Endodermal cell (in vitro differentiated cells): ENCODE results near the gene SDHA. TPM values are rescaled to one million over a fixed set of nuclear protein-coding genes. Genes with fewer than 3 reads are reported as not detected.
"Not testable (repeated sequence)": the region's sequence is repeated elsewhere in the genome, so short reads cannot be mapped to it uniquely, and the experiment has no call there.

Experiments
- DNase-seq: peaks from one replicate; pipeline ENCODE4 v3.0.0-alpha.2; 2017
- H3K27ac ChIP-seq: 2 replicates; pipeline ENCODE4 v1.5.1; 2013; ENCODE audit warnings: mild to moderate bottlenecking, low read depth, low read length, moderate library complexity
- H3K27me3 ChIP-seq: 2 replicates; pipeline ENCODE4 v1.6.1; 2013; ENCODE audit warnings: mild to moderate bottlenecking, low read length, moderate library complexity; ENCODE audit not compliant: insufficient read depth, control insufficient read depth, poor library complexity, severe bottlenecking
- H3K36me3 ChIP-seq: 2 replicates; pipeline ENCODE4 v1.7.0; 2013; ENCODE audit warnings: mild to moderate bottlenecking, low read length, moderate library complexity; ENCODE audit not compliant: control insufficient read depth, insufficient read depth
- H3K4me1 ChIP-seq: one replicate; pipeline ENCODE4 v1.7.0; 2013; ENCODE audit warnings: low read length; ENCODE audit not compliant: control insufficient read depth, insufficient read depth
- H3K4me3 ChIP-seq: 2 replicates; pipeline ENCODE4 v1.5.1; 2013; ENCODE audit warnings: mild to moderate bottlenecking, low read length, moderate library complexity
- H3K9ac ChIP-seq: 2 replicates; pipeline ENCODE4 v1.6.1; 2013; ENCODE audit warnings: mild to moderate bottlenecking, low read length, moderate library complexity; ENCODE audit not compliant: poor library complexity, severe bottlenecking; ENCODE audit errors: extremely low read depth
- H3K9me3 ChIP-seq: 2 replicates; pipeline ENCODE4 v1.6.1; 2013; ENCODE audit warnings: mild to moderate bottlenecking, low read length, moderate library complexity; ENCODE audit not compliant: control insufficient read depth
- H3K27ac Mint-ChIP-seq: 2 replicates; pipeline ENCODE4 v1.8.0; 2020; ENCODE audit warnings: mixed read lengths
- H3K27me3 Mint-ChIP-seq: 2 replicates; pipeline ENCODE4 v1.8.0; 2021; ENCODE audit warnings: mild to moderate bottlenecking, mixed read lengths; ENCODE audit not compliant: insufficient read depth
- H3K36me3 Mint-ChIP-seq: 2 replicates; pipeline ENCODE4 v1.8.0; 2020; ENCODE audit warnings: low read depth, mixed read lengths
- H3K4me1 Mint-ChIP-seq: 2 replicates; pipeline ENCODE4 v1.8.0; 2020; ENCODE audit warnings: mixed read lengths
- H3K4me3 Mint-ChIP-seq: 2 replicates; pipeline ENCODE4 v1.8.0; 2020; ENCODE audit warnings: mild to moderate bottlenecking, moderate library complexity, mixed read lengths
- H3K9me3 Mint-ChIP-seq: 2 replicates; pipeline ENCODE4 v1.8.0; 2020; ENCODE audit warnings: mild to moderate bottlenecking, mixed read lengths
- WGBS, 2 experiments: methylation state at CpG; one replicate each; pipeline versions ENCODE4 v1.1.5 to v1.1.7; 2013; ENCODE audit warnings: missing lambda C conversion rate in 2 of 2, mixed read lengths in 1 of 2; ENCODE audit not compliant: insufficient coverage in 1 of 2, insufficient read length in 1 of 2; 5-methylcytosine and 5-hydroxymethylcytosine counted together
- total RNA-seq, 2 donors: library from RNA; stranded (reverse); fragmentation: NEBNext Ultra II Directional in 1 of 2; extraction: Animal tissue kit (Norgen Biotek cat#: 25700) in 1 of 2; gene quantifications; 2 replicates in 1 of 2; 3 replicates in 1 of 2; pipeline ENCODE4 v1.2.1, GENCODE V29; 2021
- TF ChIP-seq, protein P1 (sequence below): fragments of 200-600 bp; sonication (generic); conservative IDR thresholded peaks from 2 replicates; pipeline ENCODE4 v1.5.0; 2021; ENCODE audit warnings: antibody characterized with exemption, mild to moderate bottlenecking

Gene SDHA
- total RNA-seq, 2 donors from 2014 or later = 61.6 to 73.1 TPM

DNA sequence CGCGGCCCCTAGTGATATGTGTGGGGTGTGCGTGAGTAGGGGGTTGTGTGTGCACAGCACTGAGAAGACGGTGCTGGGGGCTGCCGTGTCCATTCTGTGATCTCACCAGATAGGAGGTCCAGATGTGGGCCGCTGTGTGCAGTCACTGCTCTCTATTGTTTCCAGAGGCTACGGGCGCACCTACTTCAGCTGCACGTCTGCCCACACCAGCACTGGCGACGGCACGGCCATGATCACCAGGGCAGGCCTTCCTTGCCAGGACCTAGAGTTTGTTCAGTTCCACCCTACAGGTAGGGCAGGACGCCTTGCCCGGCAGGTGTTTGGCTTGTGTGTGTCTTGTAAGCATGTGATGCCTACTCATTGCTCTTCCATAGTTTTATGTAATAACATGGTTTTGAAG is 12.6 kb downstream of the SDHA start:
- Mint-ChIP-seq H3K9me3 (no peaks in the 10 kb centered on the region), H3K4me3 (no peak overlapping the region), H3K27me3 (no peaks in the 10 kb centered on the region), H3K36me3 (peaks cover 71% of the 10 kb centered on the region), H3K27ac (no peak overlapping the region), H3K4me1 (no peaks in the 10 kb centered on the region)
- no peak overlapping the region for H3K9ac ChIP-seq
- DNase-seq = no peak
- H3K4me1 ChIP-seq = no peaks in the 10 kb centered on the region
- peaks cover 56% of the 10 kb centered on the region for H3K36me3 ChIP-seq
- 95 to 96% methylated on average over 9 to 14 of the region's 14 CpGs for WGBS, 2 experiments
- no peak overlapping the region for H3K27ac ChIP-seq
- H3K4me3 ChIP-seq = no peak overlapping the region
- H3K27me3 ChIP-seq = no peaks in the 10 kb centered on the region
- TF ChIP-seq, protein P1, sequence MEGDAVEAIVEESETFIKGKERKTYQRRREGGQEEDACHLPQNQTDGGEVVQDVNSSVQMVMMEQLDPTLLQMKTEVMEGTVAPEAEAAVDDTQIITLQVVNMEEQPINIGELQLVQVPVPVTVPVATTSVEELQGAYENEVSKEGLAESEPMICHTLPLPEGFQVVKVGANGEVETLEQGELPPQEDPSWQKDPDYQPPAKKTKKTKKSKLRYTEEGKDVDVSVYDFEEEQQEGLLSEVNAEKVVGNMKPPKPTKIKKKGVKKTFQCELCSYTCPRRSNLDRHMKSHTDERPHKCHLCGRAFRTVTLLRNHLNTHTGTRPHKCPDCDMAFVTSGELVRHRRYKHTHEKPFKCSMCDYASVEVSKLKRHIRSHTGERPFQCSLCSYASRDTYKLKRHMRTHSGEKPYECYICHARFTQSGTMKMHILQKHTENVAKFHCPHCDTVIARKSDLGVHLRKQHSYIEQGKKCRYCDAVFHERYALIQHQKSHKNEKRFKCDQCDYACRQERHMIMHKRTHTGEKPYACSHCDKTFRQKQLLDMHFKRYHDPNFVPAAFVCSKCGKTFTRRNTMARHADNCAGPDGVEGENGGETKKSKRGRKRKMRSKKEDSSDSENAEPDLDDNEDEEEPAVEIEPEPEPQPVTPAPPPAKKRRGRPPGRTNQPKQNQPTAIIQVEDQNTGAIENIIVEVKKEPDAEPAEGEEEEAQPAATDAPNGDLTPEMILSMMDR = no peak
- no peaks in the 10 kb centered on the region for H3K9me3 ChIP-seq

DNA sequence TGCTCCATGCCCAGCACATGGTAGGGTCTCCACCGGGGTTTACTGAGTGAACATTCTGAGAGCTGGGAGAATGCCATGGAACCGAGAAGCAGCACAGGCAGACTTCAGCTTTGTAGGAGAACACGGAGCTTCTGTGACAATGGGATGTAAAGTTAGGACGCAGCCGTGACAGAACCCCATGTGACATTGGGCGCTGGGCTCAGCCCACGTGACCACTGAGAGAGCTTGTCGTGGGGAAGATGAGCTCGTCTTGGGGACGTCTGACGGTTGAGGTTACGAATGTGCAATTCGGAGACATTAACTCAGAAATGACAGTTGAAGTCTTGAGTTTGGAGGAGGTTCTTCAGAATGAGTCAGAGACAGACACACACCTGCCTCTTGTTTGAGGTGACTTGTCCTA is 13.5 kb downstream of the SDHA start:
- Histone ChIP-seq H3K4me1 (no peaks in the 10 kb centered on the region), H3K9ac (no peak overlapping the region), H3K9me3 (no peaks in the 10 kb centered on the region), H3K4me3 (no peak overlapping the region), H3K27ac (no peak overlapping the region), H3K36me3 (peaks cover 50% of the 10 kb centered on the region), H3K27me3 (no peaks in the 10 kb centered on the region)
- Mint-ChIP-seq H3K9me3 (no peaks in the 10 kb centered on the region), H3K4me1 (no peaks in the 10 kb centered on the region), H3K27me3 (no peaks in the 10 kb centered on the region), H3K27ac (no peak overlapping the region), H3K36me3 (peaks cover 74% of the 10 kb centered on the region), H3K4me3 (no peak overlapping the region)
- no peak for DNase-seq
- TF ChIP-seq, protein P1 = no peak
- 92 to 98% methylated on average over 8 to 13 of the region's 13 CpGs for WGBS, 2 experiments

DNA sequence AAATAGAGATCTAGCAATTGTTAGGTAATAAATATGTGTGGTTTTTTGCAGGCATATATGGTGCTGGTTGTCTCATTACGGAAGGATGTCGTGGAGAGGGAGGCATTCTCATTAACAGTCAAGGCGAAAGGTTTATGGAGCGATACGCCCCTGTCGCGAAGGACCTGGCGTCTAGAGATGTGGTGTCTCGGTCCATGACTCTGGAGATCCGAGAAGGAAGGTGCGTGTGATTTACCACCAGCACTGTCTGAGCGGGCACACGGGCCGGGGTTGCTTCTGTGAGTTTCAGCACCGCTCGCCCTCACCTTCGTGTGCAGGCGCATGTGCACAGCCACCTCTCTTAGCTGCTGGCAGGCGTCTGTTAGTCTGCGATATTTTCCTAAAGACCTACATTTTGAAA is 15.3 kb downstream of the SDHA start:
- H3K36me3 ChIP-seq = peaks cover 43% of the 10 kb centered on the region
- H3K27me3 ChIP-seq, H3K9me3 Mint-ChIP-seq, H3K9ac ChIP-seq, DNase-seq, H3K9me3 ChIP-seq, H3K4me3 ChIP-seq, H3K27ac ChIP-seq, H3K4me1 Mint-ChIP-seq, H3K27me3 Mint-ChIP-seq, H3K4me3 Mint-ChIP-seq, H3K27ac Mint-ChIP-seq, H3K4me1 ChIP-seq: not testable (repeated sequence)
- 94 to 95% methylated on average over 14 to 20 of the region's 20 CpGs for WGBS, 2 experiments
- H3K36me3 Mint-ChIP-seq = peaks cover 80% of the 10 kb centered on the region

DNA sequence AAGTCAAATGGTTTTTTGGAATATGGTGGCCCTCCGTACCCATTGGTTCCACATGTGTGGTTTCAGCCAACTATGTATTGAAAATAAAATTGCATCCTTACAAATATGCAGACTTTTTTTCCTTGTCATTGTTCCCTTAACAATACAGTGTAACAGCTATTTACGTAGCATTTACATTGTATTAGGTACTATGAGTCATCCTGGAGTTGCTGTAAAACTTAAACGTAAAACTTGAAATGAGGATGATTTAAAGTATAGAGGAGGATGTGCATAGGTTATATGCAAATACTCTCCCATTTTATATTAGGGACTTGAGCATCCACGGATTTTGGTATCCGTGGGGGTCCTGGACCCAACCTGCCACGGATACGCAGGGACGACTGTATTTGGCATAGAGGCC is 16.3 kb downstream of the SDHA start:
- Histone ChIP-seq H3K27ac (no peak overlapping the region), H3K9ac (no peak overlapping the region), H3K9me3 (no peaks in the 10 kb centered on the region), H3K4me3 (no peak overlapping the region), H3K4me1 (no peaks in the 10 kb centered on the region), H3K36me3 (peaks cover 36% of the 10 kb centered on the region), H3K27me3 (no peaks in the 10 kb centered on the region)
- no peak for DNase-seq
- Mint-ChIP-seq H3K36me3 (peaks cover 80% of the 10 kb centered on the region), H3K4me1 (no peaks in the 10 kb centered on the region), H3K27ac (no peak overlapping the region), H3K9me3 (no peaks in the 10 kb centered on the region), H3K27me3 (no peaks in the 10 kb centered on the region), H3K4me3 (no peak overlapping the region)
- TF ChIP-seq, protein P1 = no peak
- 92 to 94% methylated on average over 5 to 8 of the region's 8 CpGs for WGBS, 2 experiments

DNA sequence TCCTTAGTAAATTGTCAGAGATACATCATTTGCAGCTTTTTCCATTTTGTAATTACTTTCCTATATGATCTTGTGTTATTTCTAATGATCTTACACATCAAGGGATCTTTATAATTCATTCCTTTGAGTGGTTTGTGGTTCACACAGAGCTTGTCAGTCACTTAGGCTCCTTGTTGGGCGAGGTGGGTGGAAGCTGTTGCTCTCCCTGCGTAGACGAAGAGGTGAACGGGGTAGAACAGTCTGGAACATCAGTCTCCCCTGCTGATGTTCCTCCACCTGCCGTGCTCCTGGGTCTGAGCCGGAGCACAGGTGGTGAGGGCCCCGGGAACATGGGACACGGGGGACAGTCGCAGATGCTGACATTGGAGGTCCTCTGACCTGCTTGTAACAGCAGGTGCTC is 17.4 kb downstream of the SDHA start:
- not testable (repeated sequence) for H3K4me3 Mint-ChIP-seq, H3K27me3 Mint-ChIP-seq, H3K4me1 Mint-ChIP-seq, H3K27ac Mint-ChIP-seq, H3K4me1 ChIP-seq, H3K9me3 Mint-ChIP-seq, H3K4me3 ChIP-seq, H3K27me3 ChIP-seq, H3K9me3 ChIP-seq, H3K27ac ChIP-seq, H3K9ac ChIP-seq, DNase-seq
- H3K36me3 ChIP-seq = peaks cover 38% of the 10 kb centered on the region
- H3K36me3 Mint-ChIP-seq = peaks cover 86% of the 10 kb centered on the region
- 98 to 100% methylated on average over 1 to 4 of the region's 9 CpGs for WGBS, 2 experiments
